HEK293T (cell line): ENCODE results near the gene OR4C45.

Experiments used
- BHLHE40 ChIP-seq: fragments of 450-650 bp; IDR thresholded peaks from 2 replicates; pipeline ENCODE4 v1.6.1; 2016; ENCODE audit warnings: mild to moderate bottlenecking, moderate library complexity, borderline replicate concordance
- ELF4 ChIP-seq: fragments of 450-650 bp; IDR thresholded peaks from 2 replicates; pipeline ENCODE4 v1.6.1; 2017; ENCODE audit warnings: antibody characterized with exemption
- FOXA1 ChIP-seq: fragments of 450-650 bp; IDR thresholded peaks from 2 replicates; pipeline ENCODE4 v1.6.1; 2016; ENCODE audit warnings: mild to moderate bottlenecking
- FOXK2 ChIP-seq: fragments of 450-650 bp; IDR thresholded peaks from 2 replicates; pipeline ENCODE4 v1.6.1; 2016; ENCODE audit warnings: mild to moderate bottlenecking
- FOXM1 ChIP-seq: fragments of 450-650 bp; IDR thresholded peaks from 2 replicates; pipeline ENCODE4 v1.6.1; 2017; ENCODE audit warnings: mild to moderate bottlenecking, borderline replicate concordance
- L3MBTL2 ChIP-seq: fragments of 450-650 bp; conservative IDR thresholded peaks from 2 replicates; pipeline ENCODE4 v1.6.1; 2016; ENCODE audit warnings: mild to moderate bottlenecking
- NFRKB ChIP-seq: fragments of 450-650 bp; IDR thresholded peaks from 2 replicates; pipeline ENCODE4 v1.6.1; 2016; ENCODE audit warnings: mild to moderate bottlenecking, moderate library complexity
- PKNOX1 ChIP-seq: fragments of 450-650 bp; IDR thresholded peaks from 2 replicates; pipeline ENCODE4 v1.6.1; 2016
- SP1 ChIP-seq: fragments of 450-650 bp; IDR thresholded peaks from 2 replicates; pipeline ENCODE4 v1.6.1; 2017
- SUZ12 ChIP-seq: fragments of 450-650 bp; IDR thresholded peaks from 2 replicates; pipeline ENCODE4 v1.6.1; 2016; ENCODE audit warnings: mild to moderate bottlenecking
- TARDBP ChIP-seq: fragments of 450-650 bp; IDR thresholded peaks from 2 replicates; pipeline ENCODE4 v1.6.1; 2016
- ZNF384 ChIP-seq: fragments of 450-650 bp; IDR thresholded peaks from 2 replicates; pipeline ENCODE4 v1.6.1; 2016

GRCh38 chr11:50072226-50073112 lies 39.8 kb downstream of the OR4C45 start:
- no peak for TF ChIP-seq BHLHE40
- TF ChIP-seq TARDBP: no peak
- TF ChIP-seq ELF4: no peak
- TF ChIP-seq SUZ12: no peak
- no peak for TF ChIP-seq PKNOX1
- no peak for TF ChIP-seq ZNF384
- no peak for TF ChIP-seq FOXM1
- TF ChIP-seq FOXA1: no peak
- no peak for TF ChIP-seq L3MBTL2
- TF ChIP-seq SP1: no peak
- TF ChIP-seq FOXK2: no peak
- TF ChIP-seq NFRKB: no peak
